HG02943 (cell line): ENCODE results near the gene OR2V2.
A peak's percentile ranks its signal among the peaks of the same experiment; 100 is the strongest.
"Not testable (repeated sequence)": the region's sequence is repeated elsewhere in the genome, so short reads cannot be mapped to it uniquely, and the experiment has no call there.

Source experiments
- ATAC-seq: cut with Tn5 transposase; IDR thresholded peaks from one replicate; pipeline ENCODE4 v1.9.1; 2021; ENCODE audit warnings: mild to moderate bottlenecking, low read depth, moderate library complexity; ENCODE audit not compliant: unreplicated experiment

The OR2V2 gene

GRCh38 chr5:181140766-181141165 lies 6.6 kb upstream of the OR2V2 start:
- no peak for ATAC-seq

GRCh38 chr5:181142054-181142453 lies 5.3 kb upstream of the OR2V2 start:
- no peak for ATAC-seq

GRCh38 chr5:181145133-181145532 lies 2.3 kb upstream of the OR2V2 start:
- no peak for ATAC-seq

- ATAC-seq: no peak
Measured at GRCh38 chr5:181149355-181149754, 2.0 kb downstream of the OR2V2 start.

GRCh38 chr5:181149806-181150733 lies 2.7 kb downstream of the OR2V2 start:
- no peak for ATAC-seq

GRCh38 chr5:181151146-181151545 lies 3.8 kb downstream of the OR2V2 start:
- ATAC-seq: no peak

- ATAC-seq: no peak
Measured at GRCh38 chr5:181152406-181152805, 5.0 kb downstream of the OR2V2 start.

- no peak for ATAC-seq
Measured at GRCh38 chr5:181153814-181154213, 6.4 kb downstream of the OR2V2 start.

GRCh38 chr5:181156758-181157157 lies 9.4 kb downstream of the OR2V2 start:
- no peak for ATAC-seq

GRCh38 chr5:181158869-181159268 lies 11.5 kb downstream of the OR2V2 start:
- no peak for ATAC-seq

- ATAC-seq: peak; percentile 63
Measured at GRCh38 chr5:181159286-181160151, 12.1 kb downstream of the OR2V2 start.

GRCh38 chr5:181160152-181160754 lies 12.9 kb downstream of the OR2V2 start:
- ATAC-seq: no peak

GRCh38 chr5:181160755-181161533 lies 13.6 kb downstream of the OR2V2 start:
- not testable (repeated sequence) for ATAC-seq

GRCh38 chr5:181161534-181162175 lies 14.3 kb downstream of the OR2V2 start:
- ATAC-seq: no peak

- ATAC-seq: no peak
Measured at GRCh38 chr5:181163487-181164075, 16.2 kb downstream of the OR2V2 start.

GRCh38 chr5:181164076-181164952 lies 16.9 kb downstream of the OR2V2 start:
- ATAC-seq: no peak

GRCh38 chr5:181166812-181167733 lies 19.7 kb downstream of the OR2V2 start:
- ATAC-seq: no peak
